HG02759 (cell line): ENCODE data around the gene STAB2.

Source experiments
- ATAC-seq: cut with Tn5 transposase; IDR thresholded peaks from one replicate; pipeline ENCODE4 v1.9.1; 2021; ENCODE audit warnings: mild to moderate bottlenecking, moderate library complexity; ENCODE audit not compliant: unreplicated experiment

The STAB2 gene

DNA sequence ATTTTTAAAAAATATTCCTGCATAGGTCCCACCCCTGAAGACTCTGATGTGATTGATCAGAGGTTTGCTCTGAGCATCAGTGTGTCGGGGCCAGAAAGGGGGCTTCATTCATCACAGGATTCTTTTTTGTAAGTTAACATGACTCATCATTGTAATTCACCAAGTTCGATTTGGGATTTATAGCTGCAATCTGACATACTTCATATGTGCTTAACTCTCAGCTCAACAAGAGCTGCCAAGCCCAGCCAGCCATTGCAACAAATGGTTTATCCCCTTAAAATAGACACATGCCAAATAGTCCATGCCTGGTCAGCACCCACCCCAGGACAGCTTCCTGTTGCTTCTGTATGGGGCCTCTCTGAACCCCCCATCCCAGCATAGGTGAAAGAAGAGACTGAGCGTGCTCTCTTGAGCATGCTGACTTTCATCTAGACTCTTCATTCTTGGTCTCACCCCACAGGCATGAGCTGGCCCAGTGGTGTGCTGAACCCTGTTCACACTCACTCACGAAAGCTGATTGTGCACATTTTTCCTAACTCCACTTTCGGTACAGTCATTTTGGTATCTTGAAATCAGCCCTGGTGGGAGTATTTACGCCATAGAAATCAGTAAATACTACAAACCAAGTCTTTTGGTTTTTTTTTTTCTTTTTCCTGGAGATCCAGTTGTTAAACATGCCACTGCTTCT is 101.4 kb downstream of the STAB2 start:
- no peak for ATAC-seq

DNA sequence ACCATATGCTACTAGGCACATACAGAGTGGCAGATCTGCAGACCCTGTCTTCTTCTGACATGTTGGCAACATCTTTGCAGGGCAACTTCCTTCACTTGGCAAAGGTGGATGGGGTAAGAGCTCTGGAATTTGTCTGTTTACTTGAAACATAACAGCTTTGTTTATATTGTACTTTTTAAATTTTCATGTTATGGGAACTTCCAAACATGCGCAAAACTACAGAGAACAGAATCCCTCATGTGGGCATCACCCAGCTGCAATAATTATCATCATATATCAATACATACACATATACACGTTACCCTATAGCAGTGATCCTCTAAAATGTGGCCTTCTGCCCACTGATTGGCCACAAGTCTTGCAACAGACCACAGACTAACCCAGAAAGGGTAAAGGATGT is 103.4 kb downstream of the STAB2 start:
- ATAC-seq: no peak

DNA sequence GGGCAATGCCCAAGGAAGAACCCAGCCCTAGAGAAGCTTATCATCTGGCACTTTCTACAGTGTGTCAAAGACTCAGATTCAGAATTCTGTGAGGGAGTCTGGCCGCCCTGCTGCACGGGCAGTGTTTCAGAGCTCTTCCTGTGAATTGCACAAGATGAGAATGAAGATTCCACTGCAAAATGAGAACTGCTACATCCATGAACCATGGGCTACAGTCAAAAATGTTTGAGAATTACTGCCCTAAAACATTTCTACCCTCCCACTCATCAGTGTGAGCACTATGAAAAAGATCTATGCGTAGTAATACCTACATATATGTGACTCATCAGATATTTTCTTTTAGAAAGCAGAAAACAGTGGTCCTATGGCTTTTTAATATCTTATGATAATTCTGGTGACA is 104.0 kb downstream of the STAB2 start:
- ATAC-seq: no peak

DNA sequence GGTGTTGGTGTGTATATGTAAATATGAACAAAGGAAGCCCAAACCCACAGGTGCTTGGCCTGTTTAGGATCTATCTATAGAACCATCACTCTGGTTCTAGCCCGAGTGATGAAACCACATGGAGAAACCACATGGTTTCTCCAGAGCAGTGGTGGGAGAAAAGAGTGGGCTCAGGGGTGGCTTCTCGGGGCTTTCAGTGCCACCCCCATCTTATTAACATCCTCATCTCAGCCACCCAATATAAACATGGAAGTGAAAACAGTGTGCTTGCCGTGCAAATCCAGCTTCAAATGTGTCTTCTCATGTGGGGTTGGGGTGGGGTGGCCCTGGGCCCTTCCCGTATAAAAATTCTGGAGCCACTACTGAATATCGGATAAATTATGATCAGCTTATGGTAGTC is 109.0 kb downstream of the STAB2 start:
- ATAC-seq: no peak

DNA sequence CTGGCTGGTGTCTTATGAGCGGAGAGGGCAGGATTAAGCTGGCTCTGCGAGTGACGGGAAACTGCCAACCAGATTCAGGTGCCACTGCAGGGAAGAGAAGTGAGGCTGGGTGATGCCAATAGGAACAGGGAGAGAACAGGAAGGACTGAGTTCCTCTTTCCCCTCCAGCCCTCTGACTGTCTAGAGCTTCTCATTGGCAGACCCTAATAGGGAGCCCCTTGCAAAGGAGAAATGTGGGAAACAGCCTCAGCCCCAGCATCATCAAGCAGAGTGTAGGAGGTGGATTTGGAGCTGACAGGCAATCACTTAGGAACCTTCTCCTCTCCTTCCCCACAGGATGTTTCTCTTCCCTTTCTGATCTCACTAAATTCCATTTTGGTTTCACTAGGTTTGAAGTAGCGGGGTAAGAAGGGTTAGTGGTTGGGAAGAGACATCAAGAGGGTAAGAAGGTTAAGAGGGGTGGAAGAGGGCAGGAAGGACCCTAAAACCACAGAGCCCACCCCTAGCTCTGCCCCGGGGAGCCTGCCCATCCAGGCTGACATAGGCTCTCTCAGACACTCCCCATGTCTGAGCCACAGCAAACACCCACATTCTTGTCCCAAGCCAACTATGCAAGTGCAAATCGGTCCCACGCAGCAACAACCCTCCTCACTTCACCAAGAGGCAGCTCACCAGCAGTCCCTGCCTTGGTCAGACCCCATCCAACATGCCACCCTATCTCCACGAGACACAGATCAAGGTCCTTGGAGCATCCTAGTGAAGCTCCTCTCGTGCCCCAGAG is 111.1 kb downstream of the STAB2 start:
- no peak for ATAC-seq

DNA sequence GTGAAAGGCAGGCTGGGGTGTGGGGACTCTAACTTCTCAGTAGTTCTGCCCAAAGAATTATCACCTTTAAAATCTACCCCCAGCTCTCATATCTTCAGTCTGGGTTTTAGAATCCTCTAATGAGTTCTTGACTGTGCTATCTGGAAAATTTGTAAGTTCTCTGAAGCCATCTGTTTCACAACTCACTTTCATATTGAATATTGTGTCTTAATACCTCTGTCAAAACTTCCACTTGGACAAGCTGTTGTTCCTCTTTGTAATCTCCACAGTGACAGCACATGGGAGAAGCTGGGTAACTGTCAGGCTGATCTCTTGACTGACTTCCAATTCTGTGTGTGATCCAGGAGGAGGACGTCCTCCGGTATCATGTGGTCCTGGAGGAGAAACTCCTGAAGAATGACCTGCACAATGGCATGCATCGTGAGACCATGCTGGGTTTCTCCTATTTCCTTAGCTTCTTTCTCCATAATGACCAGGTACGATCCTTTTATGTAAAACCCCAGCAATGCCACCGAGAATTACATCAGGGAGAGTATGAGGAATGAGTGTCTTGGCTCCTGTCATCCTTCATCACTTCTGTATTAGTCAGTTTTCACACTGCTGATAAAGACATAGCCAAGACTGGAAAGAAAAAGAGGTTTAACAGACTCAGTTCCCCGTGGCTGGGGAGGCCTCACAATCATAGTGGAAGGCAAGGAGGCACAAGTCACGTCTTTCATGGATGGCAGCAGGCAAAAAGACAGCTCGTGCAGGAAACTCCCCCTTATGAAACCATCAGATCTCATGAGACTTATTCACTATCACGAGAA is 111.9 kb downstream of the STAB2 start:
- no peak for ATAC-seq

DNA sequence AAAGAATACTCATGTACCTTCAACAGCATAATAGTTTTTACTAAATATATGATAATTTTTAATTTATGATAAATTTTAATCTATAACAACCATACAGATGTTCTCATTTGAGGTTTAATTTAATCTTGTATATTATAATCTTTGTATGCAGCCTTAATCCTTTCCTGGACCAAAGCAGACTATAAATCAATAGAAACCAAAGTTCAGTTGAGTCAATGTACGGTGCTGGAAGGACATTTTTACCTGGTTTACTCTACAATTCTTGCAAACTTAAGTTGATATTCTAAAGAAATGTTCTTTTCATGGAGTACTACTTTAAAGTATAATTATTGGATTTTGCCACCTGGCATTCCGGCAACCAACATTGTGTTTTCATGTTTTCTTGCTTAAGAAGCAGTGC is 118.0 kb downstream of the STAB2 start:
- no peak for ATAC-seq

DNA sequence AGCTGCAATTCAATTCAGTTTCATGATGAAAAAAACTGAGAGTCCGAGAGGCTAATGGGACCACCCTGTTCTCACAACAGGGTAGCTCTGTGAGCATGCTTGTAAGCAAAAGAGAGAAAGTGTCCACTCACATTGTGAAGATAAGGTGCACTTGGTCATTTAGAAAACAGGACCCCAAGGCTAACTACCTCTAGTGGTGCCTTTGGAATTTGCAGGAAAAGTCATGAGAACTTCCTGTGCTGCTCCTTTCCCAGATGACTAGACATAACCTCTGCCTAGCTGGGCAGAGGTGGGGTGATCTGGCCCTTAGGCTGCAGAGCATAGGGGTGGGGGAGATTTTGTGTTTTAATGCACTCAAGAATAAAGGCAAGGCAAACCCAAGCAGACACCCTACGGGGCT is 118.9 kb downstream of the STAB2 start:
- no peak for ATAC-seq

DNA sequence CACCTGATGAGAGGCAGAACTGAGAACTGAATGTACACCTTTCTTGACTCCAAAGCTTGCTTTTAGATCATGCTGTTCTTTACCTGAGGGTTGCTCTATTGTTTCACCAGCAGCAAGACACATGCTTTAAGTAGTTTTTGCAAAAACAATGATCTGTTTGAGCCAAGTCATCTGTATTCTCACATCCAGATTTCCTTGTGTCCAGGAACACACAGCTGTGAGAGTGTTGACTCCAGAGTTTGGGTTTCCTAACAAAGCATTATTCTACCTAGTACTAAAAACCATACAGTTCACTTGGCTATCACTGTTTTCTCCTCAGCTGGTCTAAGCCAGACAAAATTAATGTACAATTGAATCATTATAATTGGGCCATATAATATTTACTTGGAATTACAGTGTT is 120.4 kb downstream of the STAB2 start:
- no peak for ATAC-seq

DNA sequence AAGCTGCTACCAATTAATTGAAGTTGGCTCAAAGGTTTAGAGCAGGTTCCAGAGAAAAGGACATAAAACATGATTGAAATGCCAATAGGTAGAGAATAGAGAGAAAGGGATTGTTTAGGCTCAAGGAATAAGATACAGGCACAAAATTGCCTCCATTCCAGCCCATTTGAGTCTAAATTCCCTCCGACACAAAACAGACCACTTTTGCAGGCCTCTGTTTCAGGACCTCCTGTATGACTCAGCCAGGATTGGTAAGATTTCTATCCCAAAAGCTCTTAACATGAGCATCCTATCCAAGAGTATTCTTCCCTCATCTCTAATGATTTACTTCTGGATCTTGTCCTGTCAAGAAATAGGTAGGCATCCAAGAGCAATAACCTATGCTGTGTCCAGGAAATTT is 123.5 kb downstream of the STAB2 start:
- ATAC-seq: no peak

DNA sequence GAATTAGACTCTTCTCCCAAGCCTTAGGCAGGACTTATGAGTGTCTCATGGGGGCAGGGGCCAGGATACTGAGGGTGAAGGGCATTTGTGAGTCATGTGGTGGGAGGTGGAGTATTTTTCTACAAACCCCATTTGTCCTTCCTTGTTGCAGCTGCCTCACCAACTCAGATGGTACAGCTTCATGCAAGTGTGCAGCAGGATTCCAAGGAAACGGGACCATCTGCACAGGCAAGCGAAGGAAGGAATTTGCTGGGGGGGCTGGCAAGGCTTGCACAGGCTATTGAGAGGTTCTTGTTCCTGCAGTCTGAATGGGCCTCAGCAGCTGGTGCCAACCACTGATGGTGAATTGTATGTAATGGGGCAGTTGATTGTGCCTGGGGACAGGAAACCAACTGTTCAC is 125.1 kb downstream of the STAB2 start:
- no peak for ATAC-seq

DNA sequence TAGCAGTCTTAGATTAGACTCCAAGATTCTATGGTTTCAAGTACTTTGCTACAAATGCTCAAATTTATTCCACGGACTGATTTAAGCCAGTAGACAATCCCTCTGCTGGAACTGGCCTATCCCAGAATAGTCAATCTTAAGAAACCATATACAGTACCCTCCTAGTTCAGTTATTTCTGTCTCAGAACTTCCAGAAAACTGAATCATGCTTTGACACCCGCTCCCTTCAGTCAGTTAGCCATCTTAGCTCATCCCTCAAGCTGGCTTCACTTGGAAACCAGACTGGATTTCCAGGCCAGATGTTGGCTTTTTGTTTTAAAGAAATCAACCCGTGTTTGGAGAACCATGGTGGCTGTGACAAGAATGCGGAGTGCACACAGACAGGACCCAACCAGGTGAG is 128.4 kb downstream of the STAB2 start:
- ATAC-seq: no peak

DNA sequence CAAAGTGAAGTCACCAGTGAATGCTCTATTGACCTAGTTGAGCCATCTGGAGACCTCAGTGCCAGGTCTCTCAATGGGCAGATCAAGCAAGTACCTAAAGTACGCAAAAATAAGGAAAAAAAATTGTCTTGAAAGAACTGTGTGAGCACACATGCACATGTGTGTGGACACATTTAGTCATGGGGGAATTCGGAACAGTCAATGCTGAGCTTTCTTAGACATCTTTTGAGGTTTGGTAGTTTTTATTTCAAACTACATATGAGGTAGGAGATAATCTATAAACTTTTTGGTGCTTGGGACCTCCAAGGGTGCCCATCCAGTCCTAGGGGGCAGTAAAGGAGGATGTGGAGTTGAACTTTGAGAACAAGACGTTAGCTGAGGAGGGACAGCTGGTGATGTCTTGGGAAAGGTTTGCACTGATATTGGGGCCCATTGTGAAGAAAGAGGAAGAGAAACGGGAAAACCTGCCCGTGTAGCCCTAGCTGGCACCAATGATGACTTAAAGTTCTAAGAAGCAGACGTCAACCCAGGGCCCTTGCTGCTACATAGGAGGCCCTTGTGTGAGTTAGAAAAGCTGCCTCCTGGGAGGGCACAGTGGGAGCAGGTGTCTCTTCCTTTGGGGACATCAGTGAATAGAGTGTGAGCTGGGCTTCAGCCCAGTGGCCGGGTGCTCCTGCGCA is 129.6 kb downstream of the STAB2 start:
- ATAC-seq: no peak

DNA sequence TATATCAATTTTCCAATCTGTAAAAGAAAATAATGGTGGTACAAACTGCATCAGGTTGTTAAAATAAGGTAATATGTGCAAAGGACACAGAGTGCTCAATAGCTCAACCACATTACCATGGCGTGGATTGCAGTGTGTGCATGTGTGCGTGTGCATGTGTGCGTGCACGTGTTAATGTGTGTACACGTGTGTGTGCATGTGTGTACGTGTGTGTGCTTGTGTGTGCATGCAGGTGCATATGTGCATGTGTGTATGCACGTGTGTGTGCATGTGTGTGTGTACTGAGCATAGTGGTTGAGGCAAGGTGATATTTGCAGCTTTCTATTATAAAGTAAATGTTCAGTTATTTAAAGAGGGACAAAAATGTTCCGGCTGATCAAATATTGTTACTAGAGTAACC is 138.3 kb downstream of the STAB2 start:
- ATAC-seq: no peak

DNA sequence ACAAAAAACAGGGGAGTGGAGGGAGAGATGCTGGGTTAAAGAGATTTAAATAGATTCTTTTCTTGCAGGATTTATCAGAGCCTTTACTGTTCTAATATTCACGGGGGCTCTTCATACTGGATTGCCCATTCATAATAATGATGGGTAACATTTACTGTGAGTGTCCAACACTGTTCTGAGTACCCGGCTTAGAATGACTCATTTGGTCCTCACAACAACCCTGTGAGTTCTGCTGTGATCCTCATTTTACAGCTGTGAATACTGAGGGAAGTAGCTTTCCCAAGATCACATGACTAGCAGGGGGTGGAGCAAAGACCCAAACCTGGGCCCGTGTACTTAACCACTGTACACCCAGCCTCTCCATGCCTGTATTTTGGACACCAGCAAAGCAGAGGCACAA is 140.6 kb downstream of the STAB2 start:
- ATAC-seq: no peak

DNA sequence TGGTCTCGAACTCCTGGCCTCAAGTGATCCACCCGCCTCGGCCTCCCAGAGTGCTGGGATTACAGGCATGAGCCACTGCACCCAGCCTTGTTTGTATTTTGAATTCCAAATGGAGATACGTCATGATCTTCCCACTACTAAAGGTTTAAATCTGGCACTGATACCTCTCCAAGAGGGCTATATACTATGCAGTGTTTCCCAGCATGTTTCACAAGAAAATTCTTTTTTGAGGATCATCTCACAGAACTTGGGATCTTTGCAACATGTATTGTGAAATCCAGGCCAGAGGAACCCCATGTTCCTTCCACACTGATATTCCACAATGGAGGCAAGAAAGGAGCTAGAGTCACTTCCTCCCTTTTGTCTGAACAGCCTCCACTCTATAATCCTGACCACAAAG is 141.2 kb downstream of the STAB2 start:
- ATAC-seq: no peak

DNA sequence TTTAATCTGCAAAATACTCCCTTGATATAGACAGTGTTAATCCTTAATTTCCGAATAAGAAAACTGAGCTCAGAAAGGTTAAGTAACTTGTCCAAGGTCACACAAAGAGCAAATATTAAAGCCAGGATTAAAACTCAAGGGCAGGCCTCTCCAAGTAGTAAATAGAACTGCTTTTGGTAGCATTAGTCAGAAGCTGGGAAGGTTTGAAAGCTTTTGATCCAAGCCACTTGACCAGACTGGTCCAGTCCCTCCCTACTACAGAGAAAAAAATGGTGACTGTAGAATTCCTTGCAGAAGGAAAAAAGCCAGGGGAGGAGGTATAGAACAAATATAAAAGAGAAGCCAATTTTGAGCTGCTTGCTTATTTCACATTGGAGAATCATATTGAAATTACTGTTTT is 142.4 kb downstream of the STAB2 start:
- ATAC-seq: no peak

DNA sequence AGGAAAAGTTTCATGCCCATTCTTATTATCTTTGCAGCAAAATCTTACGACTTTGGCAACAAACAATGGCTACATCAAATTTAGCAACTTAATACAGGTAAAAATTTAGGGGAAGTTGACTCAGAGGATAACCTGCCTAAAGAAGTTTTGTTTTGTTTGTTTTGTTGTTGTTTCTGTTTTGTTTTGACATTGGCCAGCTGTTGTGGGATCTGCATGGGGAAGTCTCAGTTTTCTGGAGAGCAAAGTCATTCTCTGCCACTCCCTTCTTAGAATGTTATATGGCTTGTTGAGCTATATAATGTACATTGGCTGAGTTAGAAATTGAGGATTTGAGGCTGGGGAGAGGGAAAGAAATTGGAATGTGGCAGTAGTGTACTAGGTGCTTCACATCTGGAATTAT is 144.5 kb downstream of the STAB2 start:
- ATAC-seq: no peak

DNA sequence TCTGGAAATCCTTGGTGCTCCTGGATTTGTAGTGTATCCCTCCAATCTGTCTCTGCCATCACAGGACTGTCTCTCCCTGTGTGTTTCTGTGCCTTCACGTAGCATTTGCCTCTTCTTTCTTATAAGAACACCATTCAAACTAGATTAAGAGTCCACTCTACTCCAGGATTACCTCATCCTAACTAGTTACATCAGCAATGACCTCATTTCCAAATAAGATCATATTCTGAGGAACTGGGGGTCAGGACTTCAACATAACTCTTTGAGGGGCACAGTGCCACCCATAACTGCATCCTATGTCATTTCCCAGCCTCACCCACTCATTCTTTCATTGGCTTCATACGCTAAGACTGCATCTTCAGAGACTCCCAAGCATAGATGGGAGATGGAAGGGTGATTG is 147.8 kb downstream of the STAB2 start:
- ATAC-seq: no peak

DNA sequence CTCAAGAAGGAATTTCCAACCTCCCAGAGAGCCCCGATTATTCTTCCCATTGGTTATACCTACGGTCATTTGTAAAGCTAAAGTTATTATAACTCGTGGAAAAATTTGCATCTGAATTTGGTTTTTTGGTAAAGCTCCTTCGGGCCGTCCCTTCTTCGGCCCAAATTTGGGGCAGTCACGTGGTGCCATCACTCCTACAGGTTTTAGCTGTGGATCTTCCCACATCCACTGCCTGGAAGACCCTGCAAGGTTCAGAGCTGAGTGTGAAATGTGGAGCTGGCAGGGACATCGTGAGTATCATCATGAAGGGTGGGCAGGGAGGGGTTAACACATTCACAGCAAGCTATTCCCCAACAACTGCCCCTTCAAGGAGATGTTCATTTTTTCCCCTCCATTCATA is 148.2 kb downstream of the STAB2 start:
- ATAC-seq: no peak

DNA sequence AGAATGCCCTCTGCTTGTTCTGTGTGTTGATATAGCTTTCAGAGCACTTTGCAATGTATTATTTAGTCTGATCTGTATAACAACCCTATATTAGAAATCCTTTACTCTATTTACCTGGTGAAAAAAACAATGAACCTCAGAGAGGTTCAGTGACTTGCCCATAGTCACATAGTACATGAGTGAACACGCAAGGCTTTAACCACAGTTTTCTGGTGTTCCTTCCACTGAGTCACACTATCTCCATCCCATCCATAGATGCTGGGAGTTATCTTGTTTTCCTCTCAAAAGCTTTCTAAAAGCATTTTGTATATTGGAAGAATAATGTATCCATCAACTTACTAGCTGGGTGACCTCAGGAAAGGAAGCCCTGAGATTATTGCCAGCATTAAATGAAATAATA is 149.5 kb downstream of the STAB2 start:
- ATAC-seq: no peak
